Thoracic aorta (tissue), 2 donors: ENCODE measurements around the gene SCN8A. TPM values are rescaled to one million over a fixed set of nuclear protein-coding genes. Genes with fewer than 3 reads are reported as not detected.

Source experiments
- ATAC-seq: fragments of 150-250 bp; one replicate; pipeline ENCODE4 v1.8.0; 2017; ENCODE audit warnings: low read depth; ENCODE audit not compliant: insufficient number of reproducible peaks, low FRiP score
- DNase-seq: peaks from one replicate; pipeline ENCODE4 v3.0.0-alpha.2; 2020; ENCODE audit warnings: low spot score
- H3K27ac ChIP-seq, 2 donors: fragments of 200-600 bp; sonication (generic); 1 replicate in 1 of 2; 2 replicates in 1 of 2; pipeline ENCODE4 v1.5.1; 2016; ENCODE audit warnings: mild to moderate bottlenecking in 2 of 2, moderate library complexity in 2 of 2
- H3K27me3 ChIP-seq: fragments of 200-600 bp; sonication (generic); replicated peaks from 2 replicates; pipeline ENCODE4 v1.6.0; 2016; ENCODE audit warnings: mild to moderate bottlenecking; ENCODE audit not compliant: insufficient read depth
- H3K36me3 ChIP-seq: fragments of 200-600 bp; sonication (generic); one replicate; pipeline ENCODE4 v1.5.1; 2016
- H3K4me1 ChIP-seq, 2 donors: fragments of 200-600 bp; sonication (generic); 1 replicate in 1 of 2; 2 replicates in 1 of 2; pipeline versions ENCODE4 v1.5.1 to v1.6.0; 2016; ENCODE audit warnings: low read depth in 2 of 2, mild to moderate bottlenecking in 1 of 2; ENCODE audit not compliant: control insufficient read depth in 1 of 2
- H3K4me3 ChIP-seq: fragments of 200-600 bp; sonication (generic); 2 replicates; pipeline ENCODE4 v1.5.1; 2016; ENCODE audit warnings: mild to moderate bottlenecking
- H3K9me3 ChIP-seq: fragments of 200-600 bp; sonication (generic); 2 replicates; pipeline ENCODE4 v1.5.1; 2016
- total RNA-seq, 2 donors: library from RNA; depleted of rRNA; stranded (reverse); fragments of >200 nt; gene quantifications; one replicate each; pipeline versions ENCODE4 v1.1.0 to v1.2.3, GENCODE V29; 2016
- TF ChIP-seq, protein P1 (sequence below): fragments of 200-600 bp; sonication (generic); IDR thresholded peaks from one replicate; pipeline ENCODE4 v1.5.1; 2019; ENCODE audit warnings: antibody characterized with exemption

Gene SCN8A
- total RNA-seq, 2 donors from 2014 or later = 0.54 TPM; not detected in 1

GRCh38 chr12:51620448-51620847 lies 29.4 kb downstream of the SCN8A start:
- Histone ChIP-seq H3K27me3 (no peaks in the 10 kb centered on the region), H3K9me3 (no peaks in the 10 kb centered on the region), H3K36me3 (no peaks in the 10 kb centered on the region), H3K4me1 (no peaks in the 10 kb centered on the region), H3K27ac (no peak overlapping the region), H3K4me3 (no peak overlapping the region)
- TF ChIP-seq, protein P1, sequence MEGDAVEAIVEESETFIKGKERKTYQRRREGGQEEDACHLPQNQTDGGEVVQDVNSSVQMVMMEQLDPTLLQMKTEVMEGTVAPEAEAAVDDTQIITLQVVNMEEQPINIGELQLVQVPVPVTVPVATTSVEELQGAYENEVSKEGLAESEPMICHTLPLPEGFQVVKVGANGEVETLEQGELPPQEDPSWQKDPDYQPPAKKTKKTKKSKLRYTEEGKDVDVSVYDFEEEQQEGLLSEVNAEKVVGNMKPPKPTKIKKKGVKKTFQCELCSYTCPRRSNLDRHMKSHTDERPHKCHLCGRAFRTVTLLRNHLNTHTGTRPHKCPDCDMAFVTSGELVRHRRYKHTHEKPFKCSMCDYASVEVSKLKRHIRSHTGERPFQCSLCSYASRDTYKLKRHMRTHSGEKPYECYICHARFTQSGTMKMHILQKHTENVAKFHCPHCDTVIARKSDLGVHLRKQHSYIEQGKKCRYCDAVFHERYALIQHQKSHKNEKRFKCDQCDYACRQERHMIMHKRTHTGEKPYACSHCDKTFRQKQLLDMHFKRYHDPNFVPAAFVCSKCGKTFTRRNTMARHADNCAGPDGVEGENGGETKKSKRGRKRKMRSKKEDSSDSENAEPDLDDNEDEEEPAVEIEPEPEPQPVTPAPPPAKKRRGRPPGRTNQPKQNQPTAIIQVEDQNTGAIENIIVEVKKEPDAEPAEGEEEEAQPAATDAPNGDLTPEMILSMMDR = no peak
- ATAC-seq (peak; percentile 28), DNase-seq (no peak)

GRCh38 chr12:51621156-51621922 lies 30.3 kb downstream of the SCN8A start:
- Histone ChIP-seq H3K4me3 (no peak overlapping the region), H3K4me1 (no peaks in the 10 kb centered on the region), H3K9me3 (no peaks in the 10 kb centered on the region), H3K27me3 (no peaks in the 10 kb centered on the region), H3K27ac (no peak overlapping the region), H3K36me3 (no peaks in the 10 kb centered on the region)
- TF ChIP-seq, protein P1 = no peak
- no peak for DNase-seq
- ATAC-seq = no peak

DNA sequence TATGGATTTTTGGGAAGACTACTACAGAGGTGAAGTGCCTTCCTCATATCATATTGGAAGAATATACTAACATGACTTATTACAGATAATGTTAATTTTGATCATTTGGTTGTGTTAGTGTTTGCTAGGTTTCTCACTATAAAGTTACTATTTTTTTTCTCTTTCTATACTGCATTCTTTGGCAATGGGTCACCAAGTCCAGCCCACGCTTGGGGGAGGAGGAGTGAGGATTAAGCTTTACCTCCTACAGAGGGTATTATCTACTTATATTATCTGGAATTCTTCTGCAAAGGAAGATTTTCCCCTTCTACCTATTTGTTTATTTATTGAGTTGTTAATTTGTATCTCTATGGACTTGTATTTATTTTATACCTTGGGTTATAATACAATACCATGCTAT lies 31.5 kb downstream of the SCN8A start:
- DNase-seq (no peak), ATAC-seq (no peak)
- H3K4me3 ChIP-seq = no peak overlapping the region
- H3K27me3 ChIP-seq = no peaks in the 10 kb centered on the region
- TF ChIP-seq, protein P1 = no peak
- no peak overlapping the region for H3K27ac ChIP-seq
- no peaks in the 10 kb centered on the region for H3K36me3 ChIP-seq
- H3K4me1 ChIP-seq = no peaks in the 10 kb centered on the region
- H3K9me3 ChIP-seq = no peaks in the 10 kb centered on the region

DNA sequence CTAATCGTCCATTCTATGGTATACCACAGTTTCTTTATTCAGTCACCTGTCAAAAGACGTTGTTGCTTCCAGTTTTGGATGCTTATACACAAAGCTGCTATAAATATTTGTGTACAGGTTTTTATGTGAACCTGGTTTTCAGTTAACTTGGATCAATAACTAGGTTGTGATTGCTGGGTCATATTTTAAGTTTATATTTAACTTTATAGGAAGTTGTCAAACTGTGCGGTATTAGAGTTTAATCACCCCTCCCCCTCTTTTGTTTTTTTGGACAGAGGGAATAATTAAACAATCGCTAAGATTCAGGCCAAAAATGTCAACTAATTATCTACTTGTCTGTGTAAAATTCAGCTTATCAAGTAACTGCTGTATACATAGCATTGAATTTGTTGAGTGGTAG lies 34.3 kb downstream of the SCN8A start:
- TF ChIP-seq, protein P1 = no peak
- no peaks in the 10 kb centered on the region for H3K27me3 ChIP-seq
- H3K4me1 ChIP-seq = no peaks in the 10 kb centered on the region
- no peak overlapping the region for H3K27ac ChIP-seq
- ATAC-seq (no peak), DNase-seq (no peak)
- no peaks in the 10 kb centered on the region for H3K9me3 ChIP-seq
- H3K4me3 ChIP-seq = no peak overlapping the region
- no peaks in the 10 kb centered on the region for H3K36me3 ChIP-seq

DNA sequence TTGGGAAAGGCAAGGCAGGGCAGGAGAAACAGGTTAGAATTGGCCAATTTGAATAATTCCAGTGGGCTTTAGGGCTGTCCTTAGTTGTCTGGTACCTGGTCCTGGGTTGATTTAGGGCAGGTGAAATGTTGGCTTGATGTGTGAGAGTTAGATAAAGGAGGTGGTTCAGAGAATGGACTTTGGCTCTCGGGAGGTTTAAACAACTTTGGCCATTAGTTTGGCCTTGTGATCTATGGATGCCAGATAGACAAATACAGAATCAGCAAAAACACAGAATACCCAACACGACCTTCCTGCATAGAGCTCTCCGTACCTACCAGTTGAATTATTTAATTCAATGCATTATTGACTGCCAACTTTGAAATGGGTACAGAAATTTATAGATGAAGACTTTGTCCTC lies 35.1 kb downstream of the SCN8A start:
- Histone ChIP-seq H3K27me3 (no peaks in the 10 kb centered on the region), H3K36me3 (no peaks in the 10 kb centered on the region), H3K4me1 (no peaks in the 10 kb centered on the region), H3K9me3 (no peaks in the 10 kb centered on the region), H3K4me3 (no peak overlapping the region), H3K27ac (no peak overlapping the region)
- TF ChIP-seq, protein P1 = no peak
- ATAC-seq (no peak), DNase-seq (no peak)
